Measurements from ENCODE around the gene PHKB. TPM values are rescaled to one million over a fixed set of nuclear protein-coding genes. Genes with fewer than 3 reads are reported as not detected.

Gene PHKB
- total RNA-seq, 1 experiment from 2014 or later = 81.3 TPM

DNA sequence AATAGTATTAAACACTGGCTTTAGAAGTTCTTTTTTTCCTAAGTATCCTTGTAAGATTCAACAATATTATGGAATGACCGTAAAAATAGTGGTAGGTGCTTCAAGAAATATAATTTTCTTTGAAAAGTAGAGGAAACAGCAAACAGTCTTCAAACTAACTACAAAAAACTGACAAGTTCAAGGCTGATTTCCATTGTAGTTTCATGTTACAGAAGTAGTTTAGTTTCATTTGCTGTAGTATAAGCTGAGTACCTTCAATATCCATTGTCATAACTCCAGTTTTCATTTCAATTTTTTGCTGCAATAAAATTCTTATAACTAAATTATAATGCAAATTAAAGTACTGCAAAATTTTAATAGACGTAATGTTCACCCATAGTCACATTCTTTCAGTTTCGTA is 19.3 kb downstream of the PHKB start:
- Histone ChIP-seq H3K27me3 (ENCODE audit: insufficient read depth, low read depth) (no peaks in the 10 kb centered on the region), H3K4me3 (no peak overlapping the region), H2AFZ (no peak overlapping the region), H3F3A (ENCODE audit: insufficient read depth, low read depth) (no peaks in the 10 kb centered on the region), H3K36me3 (ENCODE audit: low read depth) (peaks cover 6% of the 10 kb centered on the region; the same call in 1 of the 2 replicates), H3K4me1 (replicated peaks; ENCODE audit: insufficient read depth) (no peaks in the 10 kb centered on the region), H3K9me2 (ENCODE audit: insufficient read depth) (no peaks in the 10 kb centered on the region), H3K27ac (no peak overlapping the region), H3K4me2 (no peak overlapping the region), H3K9me3 (ENCODE audit: insufficient read depth, low read depth) (no peaks in the 10 kb centered on the region), H3K79me2 (ENCODE audit: low read depth) (peaks cover 29% of the 10 kb centered on the region), H4K20me1 (ENCODE audit: insufficient read depth) (peaks cover 11% of the 10 kb centered on the region; the same call in 1 of the 2 replicates)
- no peak for TF ChIP-seq CTCF (conservative IDR thresholded peaks at IDR 0.05)
- TF ChIP-seq EZH2 (IDR thresholded peaks at IDR 0.05; ENCODE audit: low read depth) = no peak
- no TSS peak for BruUV-seq (replicated peaks)
- intact Hi-C loops (cut with micrococcal nuclease; ENCODE audit: unreplicated experiment) = no loop called here
- CTCF ChIA-PET = no interaction called here
- POLR2A ChIA-PET (ENCODE audit: unreplicated experiment) = no interaction called here
- no peak for DNase-seq

GRCh38 chr16:47481698-47482374 is 20.7 kb downstream of the PHKB start:
- no peak overlapping the region for H3K4me3 ChIP-seq
- no peaks in the 10 kb centered on the region for H3K9me2 ChIP-seq (ENCODE audit: insufficient read depth)
- H3K79me2 ChIP-seq (ENCODE audit: low read depth) = peaks cover 29% of the 10 kb centered on the region
- DNase-seq = no peak
- no peak overlapping the region for H2AFZ ChIP-seq
- intact Hi-C loops (cut with micrococcal nuclease; ENCODE audit: unreplicated experiment) = no loop called here
- ChIA-PET POLR2A (ENCODE audit: unreplicated experiment) (no interaction called here), CTCF (no interaction called here)
- peaks cover 11% of the 10 kb centered on the region; the same call in 1 of the 2 replicates for H4K20me1 ChIP-seq (ENCODE audit: insufficient read depth)
- peaks cover 6% of the 10 kb centered on the region; the same call in 1 of the 2 replicates for H3K36me3 ChIP-seq (ENCODE audit: low read depth)
- TF ChIP-seq EZH2 (IDR thresholded peaks at IDR 0.05; ENCODE audit: low read depth) (no peak), CTCF (conservative IDR thresholded peaks at IDR 0.05) (no peak)
- H3K27me3 ChIP-seq (ENCODE audit: insufficient read depth, low read depth) = no peaks in the 10 kb centered on the region
- H3K27ac ChIP-seq = no peak overlapping the region
- no TSS peak for BruUV-seq (replicated peaks)
- no peaks in the 10 kb centered on the region for H3K9me3 ChIP-seq (ENCODE audit: insufficient read depth, low read depth)
- H3K4me2 ChIP-seq = no peak overlapping the region
- H3F3A ChIP-seq (ENCODE audit: insufficient read depth, low read depth) = no peaks in the 10 kb centered on the region
- no peaks in the 10 kb centered on the region for H3K4me1 ChIP-seq (replicated peaks; ENCODE audit: insufficient read depth)

DNA sequence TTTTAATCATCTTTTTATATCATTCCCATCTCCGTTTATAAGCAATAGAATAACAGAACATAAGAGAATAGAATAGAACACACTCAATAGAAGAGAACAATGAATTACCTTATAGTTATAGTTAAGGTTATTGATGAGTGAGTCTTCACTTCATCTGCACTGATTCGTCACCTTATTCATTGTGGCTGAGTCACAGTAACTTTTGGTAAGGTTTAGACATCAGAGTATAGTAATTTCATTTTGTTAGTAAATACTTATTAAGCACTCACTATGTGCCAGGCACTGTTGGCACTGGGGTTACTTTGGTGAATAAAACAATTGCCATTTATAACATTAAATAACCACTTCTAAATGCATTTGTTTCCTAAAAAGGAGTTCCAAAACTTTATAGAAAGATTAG is 22.5 kb downstream of the PHKB start:
- no peak overlapping the region for H2AFZ ChIP-seq
- no TSS peak for BruUV-seq (replicated peaks)
- TF ChIP-seq CTCF (conservative IDR thresholded peaks at IDR 0.05) = no peak
- no peaks in the 10 kb centered on the region for H3K4me1 ChIP-seq (replicated peaks; ENCODE audit: insufficient read depth)
- intact Hi-C loops (cut with micrococcal nuclease; ENCODE audit: unreplicated experiment) = no loop called here
- peaks cover 40% of the 10 kb centered on the region for H3K79me2 ChIP-seq (ENCODE audit: low read depth)
- no peaks in the 10 kb centered on the region for H3F3A ChIP-seq (ENCODE audit: insufficient read depth, low read depth)
- H3K27me3 ChIP-seq (ENCODE audit: insufficient read depth, low read depth) = no peaks in the 10 kb centered on the region
- H3K9me3 ChIP-seq (ENCODE audit: insufficient read depth, low read depth) = no peaks in the 10 kb centered on the region
- H3K9me2 ChIP-seq (ENCODE audit: insufficient read depth) = no peaks in the 10 kb centered on the region
- H3K4me2 ChIP-seq = no peak overlapping the region
- H4K20me1 ChIP-seq (ENCODE audit: insufficient read depth) = peaks cover 11% of the 10 kb centered on the region; the same call in 1 of the 2 replicates
- ChIA-PET CTCF (no interaction called here), POLR2A (ENCODE audit: unreplicated experiment) (no interaction called here)
- H3K4me3 ChIP-seq = no peak overlapping the region
- DNase-seq = no peak
- no peak overlapping the region for H3K27ac ChIP-seq
- H3K36me3 ChIP-seq (ENCODE audit: low read depth) = peaks cover 6% of the 10 kb centered on the region; the same call in 1 of the 2 replicates

Data from PC-9 (cell line).